Peyer's patch (tissue), 4 donors: ENCODE results near the gene F3.

ENCODE experiments used
- POLR2A ChIP-seq, 2 donors: fragments of 450-650 bp; IDR thresholded peaks; one replicate each; pipeline ENCODE4 v1.5.1; 2017; ENCODE audit warnings: antibody characterized with exemption in 2 of 2, mild to moderate bottlenecking in 2 of 2, moderate library complexity in 2 of 2
- TF ChIP-seq, protein P1 (sequence below), 6 experiments: fragments of 450-650 bp in 4 of 6; fragments of 200-600 bp in 2 of 6; sonication (generic) in 1 of 6; IDR thresholded peaks; one replicate each; pipeline ENCODE4 v1.5.1; 2017 to 2019; ENCODE audit warnings: antibody characterized with exemption in 6 of 6, mild to moderate bottlenecking in 3 of 6, moderate library complexity in 1 of 6

DNA sequence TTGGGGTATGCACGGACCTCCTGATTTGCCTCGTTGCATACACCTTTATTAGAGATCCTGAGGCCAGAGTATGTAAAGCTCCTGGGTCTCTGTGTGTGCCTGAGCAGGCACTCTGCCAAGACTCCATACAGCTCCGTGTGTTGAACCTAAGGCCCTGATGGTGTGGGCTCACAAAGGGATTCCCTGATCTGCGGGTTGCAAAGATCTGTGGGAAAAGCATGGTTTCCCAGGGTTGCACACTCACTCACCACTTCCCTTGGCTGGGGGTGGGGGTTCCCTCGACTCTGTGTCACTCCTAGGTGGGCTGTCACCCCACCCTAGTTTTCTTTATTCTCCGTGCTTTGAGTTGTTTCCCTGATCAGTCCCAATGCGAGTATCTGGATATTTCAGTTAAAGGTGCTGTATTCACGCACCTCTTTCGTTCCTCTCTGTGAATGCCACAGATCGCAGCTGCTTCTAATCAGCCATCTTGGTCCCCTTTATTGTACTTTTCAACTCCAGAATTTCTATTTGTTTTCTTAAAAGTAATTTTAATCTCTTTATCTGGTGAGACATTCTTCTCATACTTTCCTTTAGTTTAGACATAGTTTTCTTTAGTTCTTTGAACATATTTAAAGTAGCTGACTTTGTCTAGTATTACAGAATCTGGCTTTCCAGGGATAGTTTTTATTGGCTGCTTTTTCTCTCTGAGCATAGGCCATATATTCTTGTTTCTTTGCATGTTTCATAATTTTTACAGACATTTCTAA lies 39.0 kb upstream of the F3 start:
- TF ChIP-seq, protein P1, sequence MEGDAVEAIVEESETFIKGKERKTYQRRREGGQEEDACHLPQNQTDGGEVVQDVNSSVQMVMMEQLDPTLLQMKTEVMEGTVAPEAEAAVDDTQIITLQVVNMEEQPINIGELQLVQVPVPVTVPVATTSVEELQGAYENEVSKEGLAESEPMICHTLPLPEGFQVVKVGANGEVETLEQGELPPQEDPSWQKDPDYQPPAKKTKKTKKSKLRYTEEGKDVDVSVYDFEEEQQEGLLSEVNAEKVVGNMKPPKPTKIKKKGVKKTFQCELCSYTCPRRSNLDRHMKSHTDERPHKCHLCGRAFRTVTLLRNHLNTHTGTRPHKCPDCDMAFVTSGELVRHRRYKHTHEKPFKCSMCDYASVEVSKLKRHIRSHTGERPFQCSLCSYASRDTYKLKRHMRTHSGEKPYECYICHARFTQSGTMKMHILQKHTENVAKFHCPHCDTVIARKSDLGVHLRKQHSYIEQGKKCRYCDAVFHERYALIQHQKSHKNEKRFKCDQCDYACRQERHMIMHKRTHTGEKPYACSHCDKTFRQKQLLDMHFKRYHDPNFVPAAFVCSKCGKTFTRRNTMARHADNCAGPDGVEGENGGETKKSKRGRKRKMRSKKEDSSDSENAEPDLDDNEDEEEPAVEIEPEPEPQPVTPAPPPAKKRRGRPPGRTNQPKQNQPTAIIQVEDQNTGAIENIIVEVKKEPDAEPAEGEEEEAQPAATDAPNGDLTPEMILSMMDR (IDR thresholded peaks at IDR 0.05) = no peak
- TF ChIP-seq POLR2A (IDR thresholded peaks at IDR 0.05) = no peak
